GM19023 (cell line): ENCODE measurements around the gene LDAF1.
"Not testable (repeated sequence)": the region's sequence is repeated elsewhere in the genome, so short reads cannot be mapped to it uniquely, and the experiment has no call there.

Experiments
- ATAC-seq: cut with Tn5 transposase; IDR thresholded peaks from one replicate; pipeline ENCODE4 v1.9.1; 2021; ENCODE audit warnings: mild to moderate bottlenecking, moderate library complexity; ENCODE audit not compliant: unreplicated experiment

LDAF1 gene

GRCh38 chr16:21194771-21195301 is 36.4 kb downstream of the LDAF1 start:
- no peak for ATAC-seq

- ATAC-seq, result not testable (repeated sequence)
Observed at GRCh38 chr16:21195330-21195729, 36.9 kb downstream of the LDAF1 start.

GRCh38 chr16:21197112-21197511 is 38.6 kb downstream of the LDAF1 start:
- no peak for ATAC-seq

- no peak for ATAC-seq
Observed at GRCh38 chr16:21197621-21198020, 39.1 kb downstream of the LDAF1 start.

GRCh38 chr16:21199607-21200218 is 41.2 kb downstream of the LDAF1 start:
- no peak for ATAC-seq

- ATAC-seq, result no peak
Observed at GRCh38 chr16:21203155-21203797, 44.8 kb downstream of the LDAF1 start.

GRCh38 chr16:21205303-21205702 is 46.8 kb downstream of the LDAF1 start:
- ATAC-seq, result no peak

GRCh38 chr16:21206550-21206949 is 48.1 kb downstream of the LDAF1 start:
- no peak for ATAC-seq

GRCh38 chr16:21208446-21209230 is 50.2 kb downstream of the LDAF1 start:
- no peak for ATAC-seq

- ATAC-seq, result no peak
Observed at GRCh38 chr16:21211486-21211885, 53.0 kb downstream of the LDAF1 start, which contains the start of gene ZP2. Gene ZP2 (minus strand): TSS chr16:21211574. CDS start chr16:21211547, 27 bp downstream.

- ATAC-seq, result no peak
Observed at GRCh38 chr16:21214086-21214485, 55.6 kb downstream of the LDAF1 start.

GRCh38 chr16:21217121-21217520 is 58.6 kb downstream of the LDAF1 start:
- ATAC-seq, result no peak

- ATAC-seq, result no peak
Observed at GRCh38 chr16:21218153-21218552, 59.7 kb downstream of the LDAF1 start.

GRCh38 chr16:21219551-21219950 is 61.1 kb downstream of the LDAF1 start:
- no peak for ATAC-seq

- no peak for ATAC-seq
Observed at GRCh38 chr16:21222495-21223337, 64.2 kb downstream of the LDAF1 start.

- no peak for ATAC-seq
Observed at GRCh38 chr16:21223787-21224186, 65.3 kb downstream of the LDAF1 start.

GRCh38 chr16:21224800-21225199 is 66.3 kb downstream of the LDAF1 start:
- no peak for ATAC-seq

GRCh38 chr16:21226749-21227148 is 68.3 kb downstream of the LDAF1 start:
- no peak for ATAC-seq

GRCh38 chr16:21227866-21228265 is 69.4 kb downstream of the LDAF1 start:
- ATAC-seq, result no peak

GRCh38 chr16:21228361-21228872 is 69.9 kb downstream of the LDAF1 start:
- ATAC-seq, result no peak
